ENCODE measurements around the gene POLD4. TPM values are rescaled to one million over a fixed set of nuclear protein-coding genes. Genes with fewer than 3 reads are reported as not detected.

Gene POLD4
- polyA plus RNA-seq, 1 experiment: 45.9 TPM

GRCh38 chr11:67311051-67311555 is 42.2 kb downstream of the POLD4 start:
- no peak for DNase-seq (ENCODE audit: low read depth, low spot score)
- no peak overlapping the region for H3K4me3 ChIP-seq (ENCODE audit: low read depth, low read length)
- H3K9me3 ChIP-seq (ENCODE audit: control insufficient read depth, insufficient read depth, low read length): no peaks in the 10 kb centered on the region
- ChIA-PET POLR2A (no interaction called here), CTCF (no interaction called here)
- no peaks in the 10 kb centered on the region for H3K27me3 ChIP-seq (ENCODE audit: control insufficient read depth, insufficient read depth, low read length)
- no peak overlapping the region for H3K27ac ChIP-seq (ENCODE audit: low read depth, low read length)
- TF ChIP-seq CTCF (IDR thresholded peaks at IDR 0.05; ENCODE audit: low read depth, low read length): no peak

GRCh38 chr11:67310246-67311050 is 42.9 kb downstream of the POLD4 start:
- TF ChIP-seq CTCF (IDR thresholded peaks at IDR 0.05; ENCODE audit: low read depth, low read length): no peak
- CTCF ChIA-PET: interaction anchor here (1.5 kb wide), 1 partner anchor 48 kb away, joined by 6 read pairs; no protein-coding TSS in a partner anchor
- Histone ChIP-seq H3K4me3 (ENCODE audit: low read depth, low read length) (no peak overlapping the region), H3K27ac (ENCODE audit: low read depth, low read length) (no peak overlapping the region), H3K9me3 (ENCODE audit: control insufficient read depth, insufficient read depth, low read length) (no peaks in the 10 kb centered on the region), H3K27me3 (ENCODE audit: control insufficient read depth, insufficient read depth, low read length) (no peaks in the 10 kb centered on the region)
- DNase-seq (ENCODE audit: low read depth, low spot score): no peak
- POLR2A ChIA-PET: no interaction called here

GRCh38 chr11:67309661-67310061 is 43.7 kb downstream of the POLD4 start:
- no peak for DNase-seq (ENCODE audit: low read depth, low spot score)
- no peak overlapping the region for H3K4me3 ChIP-seq (ENCODE audit: low read depth, low read length)
- TF ChIP-seq CTCF (IDR thresholded peaks at IDR 0.05; ENCODE audit: low read depth, low read length): no peak
- ChIA-PET POLR2A (no interaction called here), CTCF (interaction anchor here (1.5 kb wide), 2 partner anchors 21 to 48 kb away, joined by 4 to 6 read pairs; partner anchors contain the start of gene ANKRD13D)
- no peaks in the 10 kb centered on the region for H3K27me3 ChIP-seq (ENCODE audit: control insufficient read depth, insufficient read depth, low read length)
- no peak overlapping the region for H3K27ac ChIP-seq (ENCODE audit: low read depth, low read length)
- H3K9me3 ChIP-seq (ENCODE audit: control insufficient read depth, insufficient read depth, low read length): no peaks in the 10 kb centered on the region

GRCh38 chr11:67309166-67309565 is 44.2 kb downstream of the POLD4 start:
- no peak overlapping the region for H3K4me3 ChIP-seq (ENCODE audit: low read depth, low read length)
- H3K27me3 ChIP-seq (ENCODE audit: control insufficient read depth, insufficient read depth, low read length): no peaks in the 10 kb centered on the region
- TF ChIP-seq CTCF (IDR thresholded peaks at IDR 0.05; ENCODE audit: low read depth, low read length): no peak
- POLR2A ChIA-PET: no interaction called here
- CTCF ChIA-PET: interaction anchor here (1.2 to 1.5 kb wide), 3 partner anchors 8 to 47 kb away, joined by 3 to 6 read pairs (median 4); partner anchors contain the start of gene ANKRD13D
- no peaks in the 10 kb centered on the region for H3K9me3 ChIP-seq (ENCODE audit: control insufficient read depth, insufficient read depth, low read length)
- DNase-seq (ENCODE audit: low read depth, low spot score): no peak
- H3K27ac ChIP-seq (ENCODE audit: low read depth, low read length): no peak overlapping the region

Measured in AG04450 (cell line).